Mesenchymal stem cell (in vitro differentiated cells and primary cell): ENCODE measurements around the gene FMN1.

Experiments
- DNase-seq: peaks from one replicate; pipeline ENCODE4 v3.0.0-alpha.2; 2013
- H2AFZ ChIP-seq: one replicate; pipeline ENCODE4 v1.6.1; 2013; ENCODE audit warnings: low read depth, mild to moderate bottlenecking, control low read depth, inconsistent platforms, low read length, moderate library complexity
- H2AK5ac ChIP-seq: 2 replicates; pipeline ENCODE4 v1.6.1; 2013; ENCODE audit warnings: low read length, moderate library complexity, mild to moderate bottlenecking, inconsistent platforms; ENCODE audit not compliant: severe bottlenecking
- H2BK120ac ChIP-seq: one replicate; pipeline ENCODE4 v1.6.1; 2013; ENCODE audit warnings: low read depth, mild to moderate bottlenecking, inconsistent platforms, low read length, moderate library complexity
- H2BK12ac ChIP-seq, 2 experiments: one replicate each; pipeline ENCODE4 v1.6.1; 2013; ENCODE audit warnings: inconsistent platforms in 2 of 2, low read length in 2 of 2, mild to moderate bottlenecking in 2 of 2, moderate library complexity in 2 of 2, control low read depth in 1 of 2
- H2BK15ac ChIP-seq: one replicate; pipeline ENCODE4 v1.6.1; 2013; ENCODE audit warnings: mild to moderate bottlenecking, low read depth, inconsistent platforms; ENCODE audit not compliant: poor library complexity, severe bottlenecking
- H2BK5ac ChIP-seq: 2 replicates; pipeline ENCODE4 v1.6.1; 2013; ENCODE audit warnings: low read depth, mild to moderate bottlenecking, low read length, control low read depth, inconsistent platforms; ENCODE audit not compliant: poor library complexity, severe bottlenecking
- H3K14ac ChIP-seq, 2 experiments: one replicate each; pipeline ENCODE4 v1.6.1; 2013; ENCODE audit warnings: inconsistent platforms in 2 of 2, low read length in 2 of 2, control low read depth in 1 of 2, mild to moderate bottlenecking in 1 of 2, moderate library complexity in 1 of 2
- H3K18ac ChIP-seq, 2 experiments: one replicate each; pipeline ENCODE4 v1.6.1; 2013; ENCODE audit warnings: inconsistent platforms in 2 of 2, low read length in 2 of 2, control low read depth in 1 of 2, low read depth in 1 of 2, mild to moderate bottlenecking in 1 of 2
- H3K23ac ChIP-seq, 2 experiments: one replicate each; pipeline ENCODE4 v1.6.1; 2013; ENCODE audit warnings: inconsistent platforms in 2 of 2, low read length in 2 of 2, mild to moderate bottlenecking in 2 of 2, moderate library complexity in 2 of 2, control low read depth in 1 of 2
- H3K27ac ChIP-seq: 2 replicates; pipeline ENCODE4 v1.5.1; 2013; ENCODE audit warnings: mild to moderate bottlenecking, moderate library complexity, low read length, control low read depth, inconsistent platforms; ENCODE audit not compliant: poor library complexity, severe bottlenecking
- H3K27me3 ChIP-seq, 2 experiments: 2 replicates each; pipeline versions ENCODE4 v1.6.1 to v1.7.0; 2013; ENCODE audit warnings: low read length in 2 of 2, mild to moderate bottlenecking in 2 of 2, moderate library complexity in 2 of 2, control low read depth in 1 of 2, inconsistent platforms in 1 of 2; ENCODE audit not compliant: control insufficient read depth in 1 of 2, insufficient read depth in 1 of 2
- H3K36me3 ChIP-seq, 2 experiments: 2 replicates each; pipeline versions ENCODE4 v1.6.1 to v1.7.0; 2013; ENCODE audit warnings: low read length in 2 of 2, control low read depth in 1 of 2, inconsistent platforms in 1 of 2, low read depth in 1 of 2, mild to moderate bottlenecking in 1 of 2; ENCODE audit not compliant: insufficient read depth in 2 of 2, control insufficient read depth in 1 of 2
- H3K4ac ChIP-seq, 2 experiments: one replicate each; pipeline ENCODE4 v1.6.1; 2013; ENCODE audit warnings: inconsistent platforms in 2 of 2, low read length in 2 of 2, mild to moderate bottlenecking in 2 of 2, moderate library complexity in 2 of 2, control low read depth in 1 of 2, low read depth in 1 of 2
- H3K4me1 ChIP-seq: 2 replicates; pipeline ENCODE4 v1.6.1; 2013; ENCODE audit warnings: low read depth, low read length, control low read depth; ENCODE audit not compliant: control insufficient read depth, insufficient read depth
- H3K4me2 ChIP-seq: 2 replicates; pipeline ENCODE4 v1.6.1; 2013; ENCODE audit warnings: low read length, mild to moderate bottlenecking, inconsistent platforms; ENCODE audit not compliant: poor library complexity, severe bottlenecking
- H3K4me3 ChIP-seq, 2 experiments: 2 replicates each; pipeline versions ENCODE4 v1.5.1 to v1.7.0; 2013; ENCODE audit warnings: low read length in 2 of 2, mild to moderate bottlenecking in 2 of 2, control low read depth in 1 of 2, low read depth in 1 of 2; ENCODE audit not compliant: insufficient read depth in 1 of 2
- H3K79me1 ChIP-seq: replicated peaks from 2 replicates; pipeline ENCODE4 v1.6.1; 2013; ENCODE audit warnings: mild to moderate bottlenecking, control low read depth, low read length, inconsistent platforms; ENCODE audit not compliant: poor library complexity, severe bottlenecking
- H3K9ac ChIP-seq: 2 replicates; pipeline ENCODE4 v1.7.0; 2013; ENCODE audit warnings: mild to moderate bottlenecking, low read length, moderate library complexity
- H3K9me3 ChIP-seq: 2 replicates; pipeline ENCODE4 v1.7.0; 2013; ENCODE audit warnings: mild to moderate bottlenecking, low read length; ENCODE audit not compliant: control insufficient read depth
- H4K8ac ChIP-seq: one replicate; pipeline ENCODE4 v1.6.1; 2013; ENCODE audit warnings: inconsistent platforms, mild to moderate bottlenecking, low read length, moderate library complexity
- H4K91ac ChIP-seq: one replicate; pipeline ENCODE4 v1.6.1; 2013; ENCODE audit warnings: mild to moderate bottlenecking, low read length, inconsistent platforms
- WGBS: methylation state at CpG from one replicate; pipeline ENCODE4 v1.1.7; 2013; ENCODE audit warnings: mixed read lengths; 5-methylcytosine and 5-hydroxymethylcytosine counted together

The FMN1 gene

GRCh38 chr15:33055962-33056361 lies 138.6 kb downstream of the FMN1 start:
- no peak overlapping the region for H3K23ac ChIP-seq
- H3K27me3 ChIP-seq: no peaks in the 10 kb centered on the region
- H3K27ac ChIP-seq: no peak overlapping the region
- H3K79me1 ChIP-seq: peaks cover 1% of the 10 kb centered on the region
- WGBS: 87% methylated on average over 2 of the region's 2 CpGs
- no peak overlapping the region for H3K4ac ChIP-seq
- no peak overlapping the region for H4K91ac ChIP-seq
- H3K14ac ChIP-seq: no peak overlapping the region
- H2BK120ac ChIP-seq: no peak overlapping the region
- no peaks in the 10 kb centered on the region for H3K4me1 ChIP-seq
- H3K9me3 ChIP-seq: no peaks in the 10 kb centered on the region
- no peak overlapping the region for H4K8ac ChIP-seq
- no peaks in the 10 kb centered on the region for H3K36me3 ChIP-seq
- no peak overlapping the region for H3K4me3 ChIP-seq
- H3K9ac ChIP-seq: no peak overlapping the region
- no peak overlapping the region for H3K4me2 ChIP-seq
- no peak for DNase-seq
- no peak overlapping the region for H2BK5ac ChIP-seq
- H3K18ac ChIP-seq: no peak overlapping the region
- H2AK5ac ChIP-seq: no peak overlapping the region
- H2AFZ ChIP-seq: no peak overlapping the region
- no peak overlapping the region for H2BK12ac ChIP-seq
- H2BK15ac ChIP-seq: no peak overlapping the region

DNA sequence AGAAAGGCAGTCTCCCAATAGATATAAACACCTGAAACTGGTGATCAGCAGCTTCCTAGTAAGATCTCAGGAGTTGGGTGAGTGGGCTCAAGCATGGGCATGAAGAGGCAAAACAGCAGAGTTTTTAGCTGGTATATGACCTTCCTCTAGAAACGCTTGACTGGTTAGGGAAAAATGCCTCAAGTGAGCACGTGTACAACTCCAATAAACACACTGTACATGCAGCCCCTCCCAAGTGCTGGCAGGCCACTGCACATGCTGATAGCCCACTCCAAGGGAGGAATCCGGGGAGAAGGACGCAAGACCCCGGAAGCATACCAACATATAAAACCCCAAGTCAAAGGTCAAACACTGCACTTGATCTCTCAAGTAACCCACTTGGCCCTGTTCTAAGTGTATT lies 143.0 kb downstream of the FMN1 start:
- Histone ChIP-seq H2AK5ac (no peak overlapping the region), H3K14ac (no peak overlapping the region), H2BK15ac (no peak overlapping the region), H2BK120ac (no peak overlapping the region), H3K4ac (no peak overlapping the region), H4K8ac (no peak overlapping the region), H3K4me1 (no peaks in the 10 kb centered on the region), H3K4me3 (no peak overlapping the region), H3K23ac (no peak overlapping the region), H4K91ac (no peak overlapping the region), H3K79me1 (peaks cover 1% of the 10 kb centered on the region), H3K27me3 (no peaks in the 10 kb centered on the region), H3K27ac (no peak overlapping the region), H3K4me2 (no peak overlapping the region), H3K9me3 (peaks cover 18% of the 10 kb centered on the region), H3K36me3 (no peaks in the 10 kb centered on the region), H2AFZ (no peak overlapping the region), H3K18ac (no peak overlapping the region), H2BK5ac (no peak overlapping the region), H2BK12ac (no peak overlapping the region), H3K9ac (no peak overlapping the region)
- no peak for DNase-seq
- 68% methylated on average over 5 of the region's 5 CpGs for WGBS

DNA sequence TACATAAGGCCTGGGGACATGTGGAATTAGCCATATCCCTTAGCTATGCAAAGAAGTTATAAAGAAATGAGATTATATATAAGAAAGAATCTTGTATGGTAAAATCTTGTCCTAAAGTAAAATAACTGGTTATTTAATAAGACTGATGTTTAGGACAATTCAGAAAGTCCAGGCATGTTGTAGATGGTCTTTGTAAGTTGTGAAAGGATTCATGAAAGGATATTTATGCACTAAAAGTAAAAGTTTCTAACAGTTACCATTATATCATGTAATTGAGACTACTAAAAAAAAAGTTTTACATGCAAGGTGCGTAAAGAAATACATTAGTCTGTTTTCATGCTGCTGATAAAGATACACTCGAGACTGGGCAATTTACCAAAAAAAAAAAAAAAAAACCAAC lies 146.3 kb downstream of the FMN1 start:
- Histone ChIP-seq H2AK5ac (no peak overlapping the region), H3K27me3 (no peaks in the 10 kb centered on the region), H3K18ac (no peak overlapping the region), H3K4me3 (no peak overlapping the region), H3K27ac (no peak overlapping the region), H2AFZ (no peak overlapping the region), H3K4me2 (no peak overlapping the region), H3K4me1 (peaks cover 3% of the 10 kb centered on the region), H3K9me3 (peaks cover 21% of the 10 kb centered on the region), H2BK120ac (no peak overlapping the region), H3K14ac (no peak overlapping the region), H2BK5ac (no peak overlapping the region), H3K36me3 (no peaks in the 10 kb centered on the region), H3K23ac (no peak overlapping the region), H4K8ac (no peak overlapping the region), H3K79me1 (peaks cover 1% of the 10 kb centered on the region), H3K9ac (no peak overlapping the region), H4K91ac (no peak overlapping the region), H2BK12ac (no peak overlapping the region), H3K4ac (no peak overlapping the region), H2BK15ac (no peak overlapping the region)
- no CpG with 5 or more reads among the region's 2 CpGs for WGBS
- no peak for DNase-seq

- no peak overlapping the region for H3K18ac ChIP-seq
- 60% methylated on average over 1 of the region's 2 CpGs for WGBS
- H3K9ac ChIP-seq: no peak overlapping the region
- H3K4me3 ChIP-seq: no peak overlapping the region
- no peak overlapping the region for H3K4me2 ChIP-seq
- no peak overlapping the region for H4K91ac ChIP-seq
- H4K8ac ChIP-seq: no peak overlapping the region
- no peak overlapping the region for H2AFZ ChIP-seq
- H2BK5ac ChIP-seq: no peak overlapping the region
- no peaks in the 10 kb centered on the region for H3K27me3 ChIP-seq
- H2BK15ac ChIP-seq: no peak overlapping the region
- H3K14ac ChIP-seq: no peak overlapping the region
- H2BK12ac ChIP-seq: no peak overlapping the region
- peaks cover 21% of the 10 kb centered on the region for H3K9me3 ChIP-seq
- H3K4me1 ChIP-seq: peaks cover 3% of the 10 kb centered on the region
- no peak overlapping the region for H3K4ac ChIP-seq
- DNase-seq: no peak
- no peak overlapping the region for H3K23ac ChIP-seq
- no peaks in the 10 kb centered on the region for H3K36me3 ChIP-seq
- no peak overlapping the region for H2BK120ac ChIP-seq
- H3K27ac ChIP-seq: no peak overlapping the region
- H2AK5ac ChIP-seq: no peak overlapping the region
- H3K79me1 ChIP-seq: peaks cover 1% of the 10 kb centered on the region
Observed at GRCh38 chr15:33047077-33047476, 147.4 kb downstream of the FMN1 start.
